ENCODE data around the gene ANKRD24. TPM values are rescaled to one million over a fixed set of nuclear protein-coding genes. Genes with fewer than 3 reads are reported as not detected.
A peak's percentile ranks its signal among the peaks of the same experiment; 100 is the strongest.
"Not testable (repeated sequence)": the region's sequence is repeated elsewhere in the genome, so short reads cannot be mapped to it uniquely, and the experiment has no call there.

Gene ANKRD24
- total and polyA plus RNA-seq, 4 donors = 2.8 to 13.7 (median 6.7) TPM

DNA sequence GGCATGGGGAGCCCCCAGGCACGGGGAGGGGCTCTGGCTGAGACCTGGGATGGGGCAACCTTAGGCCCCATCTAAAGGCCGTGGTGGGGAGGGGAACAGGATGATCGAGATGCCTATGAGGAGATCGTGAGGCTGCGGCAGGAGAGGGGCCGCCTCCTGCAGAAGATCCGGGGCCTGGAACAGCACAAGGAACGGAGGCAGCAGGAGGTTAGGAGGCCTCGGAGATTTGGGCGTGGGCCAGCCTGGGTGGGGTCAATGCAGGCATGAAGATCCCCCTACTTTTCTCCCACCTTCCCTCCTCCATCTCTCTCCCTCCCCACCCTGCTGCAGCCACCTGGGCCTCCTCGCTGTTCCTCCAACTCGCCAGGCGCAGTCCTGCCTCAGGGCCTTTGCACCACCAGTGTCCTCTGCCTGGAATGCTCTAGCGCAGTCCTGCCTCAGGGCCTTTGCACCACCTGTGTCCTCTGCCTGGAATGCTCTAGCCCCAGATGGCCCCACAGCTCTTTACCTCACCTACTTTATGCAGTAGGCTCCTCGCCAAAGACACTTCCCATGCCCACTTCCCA lies 27.8 kb downstream of the ANKRD24 start:
- H3K4me3 ChIP-seq (ENCODE audit: low read depth, low read length) = no peak overlapping the region
- DNase-seq (ENCODE audit: low read depth in 4 of 6, low spot score in 6 of 6) = no peak
- H3K4me1 ChIP-seq (ENCODE audit: control insufficient read depth, insufficient read depth, low read length) = no peaks in the 10 kb centered on the region
- H3K36me3 ChIP-seq (ENCODE audit: control insufficient read depth, insufficient read depth, low read length) = peaks cover 12% of the 10 kb centered on the region
- H3K27ac ChIP-seq (ENCODE audit: low read depth, low read length) = no peak overlapping the region
- no peaks in the 10 kb centered on the region for H3K9me3 ChIP-seq (ENCODE audit: control insufficient read depth, insufficient read depth, low read length)
- WGBS (ENCODE audit: insufficient coverage) = 81% methylated on average over 15 of the region's 15 CpGs
- no peaks in the 10 kb centered on the region for H3K27me3 ChIP-seq (ENCODE audit: control insufficient read depth, insufficient read depth, low read length)

DNA sequence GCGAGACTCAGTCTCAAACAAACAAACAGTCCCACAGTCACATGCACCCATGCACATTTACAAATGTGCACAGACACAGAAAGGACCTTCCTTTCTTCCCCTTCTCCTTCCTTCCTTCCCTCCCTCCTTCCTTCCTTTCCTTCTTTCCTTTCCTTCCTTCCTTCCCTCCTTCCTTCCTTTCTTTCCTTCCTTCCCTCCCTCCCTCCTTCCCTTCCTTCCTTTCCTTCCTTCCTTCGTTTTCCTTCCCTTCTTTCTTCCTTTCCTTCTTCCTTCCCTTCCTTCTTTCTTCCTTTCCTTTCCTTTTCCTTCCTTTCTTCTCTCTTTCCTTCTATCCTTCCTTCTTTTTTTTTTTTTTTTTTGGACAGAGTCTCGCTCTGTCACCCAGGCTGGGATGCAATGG lies 30.6 kb downstream of the ANKRD24 start:
- peaks cover 13% of the 10 kb centered on the region for H3K36me3 ChIP-seq (ENCODE audit: control insufficient read depth, insufficient read depth, low read length)
- DNase-seq (ENCODE audit: low read depth in 4 of 6, low spot score in 6 of 6) = no peak
- H3K27ac ChIP-seq (ENCODE audit: low read depth, low read length) = no peak overlapping the region
- 83% methylated on average over 2 of the region's 3 CpGs for WGBS (ENCODE audit: insufficient coverage)
- H3K27me3 ChIP-seq (ENCODE audit: control insufficient read depth, insufficient read depth, low read length) = no peaks in the 10 kb centered on the region
- H3K9me3 ChIP-seq (ENCODE audit: control insufficient read depth, insufficient read depth, low read length) = no peaks in the 10 kb centered on the region
- no peak overlapping the region for H3K4me3 ChIP-seq (ENCODE audit: low read depth, low read length)
- no peaks in the 10 kb centered on the region for H3K4me1 ChIP-seq (ENCODE audit: control insufficient read depth, insufficient read depth, low read length)

DNA sequence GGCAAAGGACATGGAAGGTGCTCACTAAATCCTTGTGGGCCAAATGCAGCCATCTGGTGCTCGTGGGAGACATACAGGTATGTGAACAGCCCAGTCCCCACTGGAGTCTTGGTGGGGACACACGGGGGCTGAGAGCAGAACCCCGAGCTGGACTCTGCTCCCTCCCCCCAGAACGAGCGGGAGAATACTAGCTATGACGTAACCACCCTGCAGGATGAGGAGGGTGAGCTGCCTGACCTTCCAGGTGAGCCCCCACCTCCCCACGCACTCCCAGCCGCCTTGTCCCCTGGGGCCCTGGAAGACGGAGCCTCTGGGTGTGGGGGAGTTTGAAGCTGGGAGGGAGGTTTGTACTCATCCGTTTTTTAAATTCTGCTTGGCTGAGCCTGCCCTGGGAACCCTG lies 33.3 kb downstream of the ANKRD24 start:
- Histone ChIP-seq H3K4me3 (ENCODE audit: low read depth, low read length) (no peak overlapping the region), H3K27ac (ENCODE audit: low read depth, low read length) (no peak overlapping the region), H3K36me3 (ENCODE audit: control insufficient read depth, insufficient read depth, low read length) (peaks cover 7% of the 10 kb centered on the region), H3K9me3 (ENCODE audit: control insufficient read depth, insufficient read depth, low read length) (no peaks in the 10 kb centered on the region), H3K4me1 (ENCODE audit: control insufficient read depth, insufficient read depth, low read length) (no peaks in the 10 kb centered on the region), H3K27me3 (ENCODE audit: control insufficient read depth, insufficient read depth, low read length) (no peaks in the 10 kb centered on the region)
- DNase-seq (ENCODE audit: low read depth in 4 of 6, low spot score in 6 of 6) = no peak
- WGBS (ENCODE audit: insufficient coverage) = 62% methylated on average over 2 of the region's 10 CpGs

DNA sequence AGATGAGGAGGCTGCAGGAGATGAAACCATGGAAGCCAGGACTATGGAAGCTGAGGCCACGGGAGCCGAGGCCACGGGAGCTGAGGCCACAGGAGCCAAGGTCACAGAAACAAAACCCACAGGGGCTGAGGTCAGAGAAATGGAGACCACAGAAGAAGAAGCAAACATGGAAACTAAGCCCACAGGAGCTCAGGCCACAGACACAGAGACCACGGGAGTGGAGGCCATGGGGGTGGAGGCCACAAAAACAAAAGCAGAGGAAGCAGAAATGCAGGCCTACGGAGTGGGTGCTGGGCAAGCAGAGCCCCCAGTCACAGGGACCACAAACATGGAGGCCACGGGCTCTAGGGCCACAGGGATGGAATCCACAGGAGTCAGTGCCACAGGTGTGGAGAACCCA lies 34.4 kb downstream of the ANKRD24 start:
- Histone ChIP-seq H3K36me3 (ENCODE audit: control insufficient read depth, insufficient read depth, low read length) (peaks cover 7% of the 10 kb centered on the region), H3K4me1 (ENCODE audit: control insufficient read depth, insufficient read depth, low read length) (no peaks in the 10 kb centered on the region), H3K27ac (ENCODE audit: low read depth, low read length) (no peak overlapping the region), H3K9me3 (ENCODE audit: control insufficient read depth, insufficient read depth, low read length) (no peaks in the 10 kb centered on the region), H3K4me3 (ENCODE audit: low read depth, low read length) (no peak overlapping the region), H3K27me3 (ENCODE audit: control insufficient read depth, insufficient read depth, low read length) (no peaks in the 10 kb centered on the region)
- WGBS (ENCODE audit: insufficient coverage) = 75% methylated on average over 6 of the region's 6 CpGs
- DNase-seq (ENCODE audit: low read depth in 4 of 6, low spot score in 6 of 6) = no peak

DNA sequence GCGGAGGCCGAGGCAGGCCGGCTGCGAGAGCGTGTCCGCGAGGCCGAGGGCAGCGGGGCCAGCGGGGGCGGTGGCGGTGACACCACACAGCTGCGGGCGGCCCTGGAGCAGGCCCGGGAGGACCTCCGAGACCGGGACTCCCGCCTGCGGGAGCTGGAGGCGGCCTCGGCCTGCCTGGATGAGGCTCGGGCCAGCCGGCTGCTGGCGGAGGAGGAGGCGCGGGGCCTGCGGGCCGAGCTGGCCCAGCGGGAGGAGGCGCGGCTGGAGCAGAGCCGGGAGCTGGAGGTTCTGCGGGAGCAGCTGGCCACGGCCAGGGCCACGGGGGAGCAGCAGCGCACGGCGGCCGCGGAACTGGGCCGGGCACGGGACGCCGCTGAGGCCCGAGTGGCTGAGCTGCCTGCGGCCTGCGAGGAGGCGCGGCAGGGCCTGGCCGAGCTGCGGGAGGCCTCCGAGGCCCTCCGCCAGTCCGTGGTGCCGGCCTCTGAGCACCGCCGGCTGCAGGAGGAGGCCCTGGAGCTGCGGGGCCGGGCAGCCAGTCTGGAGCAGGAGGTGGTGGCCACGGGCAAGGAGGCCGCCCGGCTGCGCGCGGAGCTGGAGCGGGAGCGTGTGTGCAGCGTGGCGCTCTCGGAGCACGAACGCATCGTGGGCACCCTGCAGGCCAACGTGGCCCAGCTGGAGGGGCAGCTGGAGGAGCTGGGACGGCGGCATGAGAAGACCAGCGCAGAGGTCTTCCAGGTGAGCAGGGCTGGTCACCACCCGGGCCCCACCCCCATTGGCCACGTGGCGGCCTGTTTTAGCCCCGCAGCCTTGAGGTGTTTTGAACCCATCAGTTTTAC lies 35.2 kb downstream of the ANKRD24 start:
- no peak for DNase-seq (ENCODE audit: low read depth in 4 of 6, low spot score in 6 of 6)
- Histone ChIP-seq H3K4me3 (ENCODE audit: low read depth, low read length) (no peak overlapping the region), H3K4me1 (ENCODE audit: control insufficient read depth, insufficient read depth, low read length) (no peaks in the 10 kb centered on the region), H3K27ac (ENCODE audit: low read depth, low read length) (no peak overlapping the region), H3K27me3 (ENCODE audit: control insufficient read depth, insufficient read depth, low read length) (no peaks in the 10 kb centered on the region), H3K9me3 (ENCODE audit: control insufficient read depth, insufficient read depth, low read length) (no peaks in the 10 kb centered on the region), H3K36me3 (ENCODE audit: control insufficient read depth, insufficient read depth, low read length) (peaks cover 10% of the 10 kb centered on the region)
- WGBS (ENCODE audit: insufficient coverage) = 94% methylated on average over 73 of the region's 81 CpGs

DNA sequence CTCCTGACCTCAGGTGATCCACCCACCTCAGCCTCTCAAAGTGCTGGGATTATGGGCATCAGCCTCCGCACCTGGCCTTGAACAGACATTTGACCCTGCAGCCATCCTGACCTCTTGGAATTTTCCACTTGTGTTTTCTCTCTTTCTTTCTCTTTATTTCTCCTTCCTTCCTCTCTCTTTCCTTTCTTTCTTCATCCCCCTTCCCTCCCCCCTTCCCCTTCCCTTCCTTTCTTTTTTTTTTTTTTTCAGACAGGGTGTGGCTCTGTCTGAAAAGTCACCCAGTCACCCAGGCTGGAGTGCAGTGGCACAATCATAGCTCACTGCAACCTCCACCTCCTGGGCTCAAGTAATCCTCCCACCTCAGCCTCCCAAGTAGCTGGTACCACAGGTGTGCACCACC lies 36.0 kb downstream of the ANKRD24 start:
- H3K9me3 ChIP-seq (ENCODE audit: control insufficient read depth, insufficient read depth, low read length); DNase-seq (ENCODE audit: low read depth in 4 of 6, low spot score in 6 of 6); H3K27me3 ChIP-seq (ENCODE audit: control insufficient read depth, insufficient read depth, low read length); H3K27ac ChIP-seq (ENCODE audit: low read depth, low read length); H3K4me1 ChIP-seq (ENCODE audit: control insufficient read depth, insufficient read depth, low read length); H3K4me3 ChIP-seq (ENCODE audit: low read depth, low read length): not testable (repeated sequence)
- 92% methylated on average over 1 of the region's 1 CpG for WGBS (ENCODE audit: insufficient coverage)
- H3K36me3 ChIP-seq (ENCODE audit: control insufficient read depth, insufficient read depth, low read length) = peaks cover 11% of the 10 kb centered on the region

DNA sequence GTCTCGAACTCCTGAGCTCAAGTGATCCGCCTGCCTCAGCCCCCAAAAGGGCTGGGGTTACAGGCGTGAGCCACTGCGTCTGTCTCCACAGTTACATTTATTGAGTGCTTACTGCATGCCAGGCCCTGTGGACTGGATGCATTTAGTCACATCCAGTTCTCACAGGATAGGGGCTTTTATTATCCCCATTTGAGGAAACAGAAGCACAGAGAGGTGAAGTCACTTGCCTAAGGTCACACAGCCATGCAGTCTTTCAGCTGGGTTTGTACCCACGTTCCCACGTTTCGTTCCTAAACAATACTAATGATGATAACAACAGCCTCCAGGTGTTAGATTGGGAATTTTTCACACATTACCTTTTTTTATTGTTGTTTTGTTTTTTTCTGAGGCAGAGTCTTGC lies 37.7 kb downstream of the ANKRD24 start:
- H3K27ac ChIP-seq (ENCODE audit: low read depth, low read length) = no peak overlapping the region
- H3K36me3 ChIP-seq (ENCODE audit: control insufficient read depth, insufficient read depth, low read length) = peaks cover 17% of the 10 kb centered on the region
- H3K9me3 ChIP-seq (ENCODE audit: control insufficient read depth, insufficient read depth, low read length) = no peaks in the 10 kb centered on the region
- WGBS (ENCODE audit: insufficient coverage) = 100% methylated on average over 4 of the region's 7 CpGs
- DNase-seq (ENCODE audit: low read depth in 4 of 6, low spot score in 6 of 6) = no peak
- no peak overlapping the region for H3K4me3 ChIP-seq (ENCODE audit: low read depth, low read length)
- peaks cover 9% of the 10 kb centered on the region for H3K4me1 ChIP-seq (ENCODE audit: control insufficient read depth, insufficient read depth, low read length)
- no peaks in the 10 kb centered on the region for H3K27me3 ChIP-seq (ENCODE audit: control insufficient read depth, insufficient read depth, low read length)

DNA sequence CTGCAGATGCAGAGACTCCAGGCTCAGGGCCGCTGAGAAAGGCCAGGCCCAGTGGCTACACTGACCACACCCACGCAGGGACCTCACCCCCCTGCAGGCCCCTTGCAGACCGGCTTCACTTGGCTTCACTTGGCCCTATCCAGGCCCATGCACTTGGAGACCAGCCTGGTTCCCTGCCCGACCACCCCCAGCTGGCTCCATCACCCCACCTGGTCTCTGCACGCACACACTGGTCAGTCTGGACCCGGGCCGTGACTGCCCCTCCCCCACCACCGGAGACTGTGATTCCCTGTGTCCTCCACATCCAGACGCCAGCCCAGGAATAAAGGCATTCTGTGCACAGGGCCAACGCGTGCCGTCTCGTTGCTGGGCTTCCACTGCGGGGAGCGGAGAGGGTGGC lies 42.0 kb downstream of the ANKRD24 start:
- WGBS (ENCODE audit: insufficient coverage) = 60% methylated on average over 15 of the region's 15 CpGs
- peak in 1 of 6 donors; percentile 51 for DNase-seq (ENCODE audit: low read depth in 4 of 6, low spot score in 6 of 6)
- peaks cover 10% of the 10 kb centered on the region for H3K36me3 ChIP-seq (ENCODE audit: control insufficient read depth, insufficient read depth, low read length)
- H3K4me3 ChIP-seq (ENCODE audit: low read depth, low read length) = no peak overlapping the region
- peaks cover 16% of the 10 kb centered on the region for H3K27me3 ChIP-seq (ENCODE audit: control insufficient read depth, insufficient read depth, low read length)
- H3K4me1 ChIP-seq (ENCODE audit: control insufficient read depth, insufficient read depth, low read length) = peaks cover 15% of the 10 kb centered on the region
- H3K27ac ChIP-seq (ENCODE audit: low read depth, low read length) = no peak overlapping the region
- no peaks in the 10 kb centered on the region for H3K9me3 ChIP-seq (ENCODE audit: control insufficient read depth, insufficient read depth, low read length)

DNA sequence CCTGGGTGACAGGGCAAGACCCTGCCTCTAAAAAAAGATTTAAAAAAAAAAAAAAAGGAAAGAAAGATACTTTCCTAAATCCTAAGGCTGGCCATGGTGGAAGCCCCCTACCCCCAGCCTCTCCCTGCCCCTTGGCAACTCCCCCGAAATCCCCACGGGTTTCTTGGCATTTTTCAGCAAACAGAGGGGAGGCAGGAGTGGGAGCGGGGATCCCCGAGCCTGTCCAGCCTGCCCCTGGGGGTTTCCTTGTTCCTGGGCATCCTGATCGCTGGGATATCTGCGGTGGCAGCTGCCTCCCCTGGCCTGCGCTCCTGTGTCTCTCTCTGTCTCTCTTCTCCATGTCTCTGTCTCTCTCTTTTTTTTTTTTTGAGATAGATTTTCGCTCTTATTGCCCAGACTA lies 43.4 kb downstream of the ANKRD24 start:
- Histone ChIP-seq H3K27me3 (ENCODE audit: control insufficient read depth, insufficient read depth, low read length) (peaks cover 16% of the 10 kb centered on the region), H3K27ac (ENCODE audit: low read depth, low read length) (no peak overlapping the region), H3K36me3 (ENCODE audit: control insufficient read depth, insufficient read depth, low read length) (peaks cover 10% of the 10 kb centered on the region), H3K4me1 (ENCODE audit: control insufficient read depth, insufficient read depth, low read length) (peaks cover 15% of the 10 kb centered on the region), H3K4me3 (ENCODE audit: low read depth, low read length) (no peak overlapping the region), H3K9me3 (ENCODE audit: control insufficient read depth, insufficient read depth, low read length) (no peaks in the 10 kb centered on the region)
- no peak for DNase-seq (ENCODE audit: low read depth in 4 of 6, low spot score in 6 of 6)
- 75% methylated on average over 6 of the region's 8 CpGs for WGBS (ENCODE audit: insufficient coverage)

DNA sequence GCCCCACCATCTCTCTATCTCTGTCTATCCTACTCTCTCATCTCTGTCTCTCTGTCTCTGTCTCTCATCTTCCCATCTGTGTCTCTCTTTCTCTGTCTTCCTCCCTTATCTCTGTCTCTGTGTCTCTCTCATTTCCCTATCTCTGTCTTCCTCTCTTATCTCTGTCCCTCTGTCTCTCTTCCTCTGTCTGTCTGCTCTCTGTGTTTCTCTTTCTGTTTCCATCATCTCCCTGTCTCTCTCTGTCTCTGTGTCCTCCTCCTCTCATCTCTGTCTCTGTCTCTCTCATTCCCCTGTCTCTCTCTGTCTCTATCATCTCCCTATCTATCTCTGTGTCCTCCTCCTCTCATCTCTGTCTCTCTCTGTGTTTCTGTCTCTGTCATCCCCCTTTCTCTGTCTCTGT lies 45.3 kb downstream of the ANKRD24 start:
- Histone ChIP-seq H3K27ac (ENCODE audit: low read depth, low read length) (no peak overlapping the region), H3K36me3 (ENCODE audit: control insufficient read depth, insufficient read depth, low read length) (peaks cover 6% of the 10 kb centered on the region), H3K4me1 (ENCODE audit: control insufficient read depth, insufficient read depth, low read length) (peaks cover 15% of the 10 kb centered on the region), H3K4me3 (ENCODE audit: low read depth, low read length) (no peak overlapping the region), H3K9me3 (ENCODE audit: control insufficient read depth, insufficient read depth, low read length) (no peaks in the 10 kb centered on the region), H3K27me3 (ENCODE audit: control insufficient read depth, insufficient read depth, low read length) (peaks cover 16% of the 10 kb centered on the region)
- DNase-seq (ENCODE audit: low read depth in 4 of 6, low spot score in 6 of 6) = no peak

All from spinal cord (tissue), 10 donors.